ENCODE results near the gene KDM5A. TPM values are rescaled to one million over a fixed set of nuclear protein-coding genes. Genes with fewer than 3 reads are reported as not detected.

KDM5A gene
- total RNA-seq, 1 experiment from 2014 or later, result 56.9 TPM

DNA sequence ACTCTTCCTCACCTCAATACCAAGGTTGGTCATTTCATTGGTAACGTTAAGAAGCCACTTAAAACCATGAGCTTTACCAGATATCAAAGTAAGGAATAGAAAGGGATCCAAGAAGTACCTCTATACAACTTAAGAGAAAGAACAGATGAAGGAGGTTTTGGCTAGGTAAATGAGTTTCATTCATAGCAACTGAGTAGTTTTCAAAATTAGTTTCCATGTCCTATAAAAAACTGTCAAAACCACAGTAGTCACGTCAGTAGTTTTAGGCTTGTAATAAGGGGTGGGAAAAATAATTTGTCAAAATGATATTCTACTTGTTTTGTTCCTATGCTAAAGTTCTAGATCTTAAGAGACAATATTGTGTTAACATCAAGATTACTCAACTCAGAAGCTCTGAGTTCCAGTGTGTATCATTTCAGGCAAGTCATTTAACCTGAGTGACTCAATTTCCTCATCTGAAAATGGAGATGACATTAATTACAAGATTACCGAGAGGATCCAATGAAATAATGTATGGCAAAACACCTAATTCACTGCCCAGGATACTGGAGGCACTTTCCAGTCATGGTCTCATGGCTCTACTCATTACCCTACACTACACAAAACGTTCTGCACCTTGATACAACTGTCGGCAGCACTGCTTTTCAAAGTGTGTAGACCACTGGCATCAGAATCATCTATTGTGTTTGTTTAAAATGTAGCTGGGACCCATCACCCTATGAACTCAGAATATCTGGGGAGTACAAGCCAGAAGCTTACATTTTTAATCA, 102.4 kb downstream of the KDM5A start:
- H3K9me3 Mint-ChIP-seq, result no peaks in the 10 kb centered on the region
- H3K36me3 Mint-ChIP-seq (ENCODE audit: insufficient read depth in 1 of 3, low read depth in 3 of 3), result peaks cover 0 to 22% (median 4%) of the 10 kb centered on the region in 3 experiments; a peak in 5 of 7 replicates
- Histone ChIP-seq H2BK20ac (ENCODE audit: low read depth, low read length, poor library complexity, severe bottlenecking) (no peak overlapping the region), H3K4me1 (ENCODE audit: insufficient read depth, low read length) (no peaks in the 10 kb centered on the region), H3K4ac (ENCODE audit: low read depth, low read length) (no peak overlapping the region), H3K23ac (ENCODE audit: insufficient read length, low read depth, low read length) (no peak overlapping the region), H3K9me3 (ENCODE audit: control insufficient read depth, low read depth, low read length) (no peaks in the 10 kb centered on the region), H3K56ac (ENCODE audit: insufficient read length, low read depth, low read length) (no peak overlapping the region), H2BK15ac (ENCODE audit: low read depth, low read length) (no peak overlapping the region), H3K27ac (ENCODE audit: insufficient read length, low read depth, low read length) (no peak overlapping the region), H3K14ac (ENCODE audit: insufficient read depth, low read length) (no peak overlapping the region), H4K91ac (ENCODE audit: insufficient read length, low read depth, low read length) (no peak overlapping the region), H3K79me2 (ENCODE audit: insufficient read depth, low read length) (no peaks in the 10 kb centered on the region), H2AK5ac (ENCODE audit: insufficient read length, low read length) (no peak overlapping the region), H3K4me2 (ENCODE audit: insufficient read depth, insufficient read length, low read length) (no peak overlapping the region), H3T11ph (ENCODE audit: low read length) (no peak overlapping the region), H3K9ac (ENCODE audit: extremely low read depth, insufficient read length, low read length) (no peak overlapping the region), H3K27me3 (ENCODE audit: insufficient read depth, low read length) (no peaks in the 10 kb centered on the region), H4K20me1 (ENCODE audit: control insufficient read depth, insufficient read depth, insufficient read length) (no peaks in the 10 kb centered on the region), H2BK5ac (ENCODE audit: insufficient read length, low read length) (no peak overlapping the region), H3K23me2 (ENCODE audit: insufficient read length, low read depth, low read length, poor library complexity, severe bottlenecking) (no peaks in the 10 kb centered on the region), H2BK12ac (ENCODE audit: insufficient read length, low read depth, low read length) (no peak overlapping the region), H3K79me1 (ENCODE audit: insufficient read depth, low read depth, low read length, poor library complexity, severe bottlenecking) (no peaks in the 10 kb centered on the region), H4K8ac (replicated peaks; ENCODE audit: insufficient read length, low read depth, low read length) (no peak overlapping the region), H4K5ac (ENCODE audit: insufficient read length, low read depth, low read length) (no peak overlapping the region), H2BK120ac (ENCODE audit: low read depth, low read length, poor library complexity, severe bottlenecking) (peak overlapping the region; percentile 61), H3K18ac (ENCODE audit: insufficient read length, low read depth, low read length) (no peak overlapping the region), H2AFZ (ENCODE audit: low read length) (no peak overlapping the region)
- H3K27me3 Mint-ChIP-seq (ENCODE audit: low read depth), result no peaks in the 10 kb centered on the region
- no CpG with 5 or more reads among the region's 5 CpGs for WGBS (ENCODE audit: extremely low coverage, insufficient read length, low lambda C conversion rate)
- no peaks in the 10 kb centered on the region for H3K4me1 Mint-ChIP-seq
- H3K27ac Mint-ChIP-seq, result no peak overlapping the region
- TF ChIP-seq, protein P1, sequence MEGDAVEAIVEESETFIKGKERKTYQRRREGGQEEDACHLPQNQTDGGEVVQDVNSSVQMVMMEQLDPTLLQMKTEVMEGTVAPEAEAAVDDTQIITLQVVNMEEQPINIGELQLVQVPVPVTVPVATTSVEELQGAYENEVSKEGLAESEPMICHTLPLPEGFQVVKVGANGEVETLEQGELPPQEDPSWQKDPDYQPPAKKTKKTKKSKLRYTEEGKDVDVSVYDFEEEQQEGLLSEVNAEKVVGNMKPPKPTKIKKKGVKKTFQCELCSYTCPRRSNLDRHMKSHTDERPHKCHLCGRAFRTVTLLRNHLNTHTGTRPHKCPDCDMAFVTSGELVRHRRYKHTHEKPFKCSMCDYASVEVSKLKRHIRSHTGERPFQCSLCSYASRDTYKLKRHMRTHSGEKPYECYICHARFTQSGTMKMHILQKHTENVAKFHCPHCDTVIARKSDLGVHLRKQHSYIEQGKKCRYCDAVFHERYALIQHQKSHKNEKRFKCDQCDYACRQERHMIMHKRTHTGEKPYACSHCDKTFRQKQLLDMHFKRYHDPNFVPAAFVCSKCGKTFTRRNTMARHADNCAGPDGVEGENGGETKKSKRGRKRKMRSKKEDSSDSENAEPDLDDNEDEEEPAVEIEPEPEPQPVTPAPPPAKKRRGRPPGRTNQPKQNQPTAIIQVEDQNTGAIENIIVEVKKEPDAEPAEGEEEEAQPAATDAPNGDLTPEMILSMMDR (conservative IDR thresholded peaks at IDR 0.05), result no peak
- DNase-seq, result no peak
- H3K4me3 Mint-ChIP-seq, result no peak overlapping the region

Measured in H9 (cell line).